Endodermal cell (in vitro differentiated cells): ENCODE results near the gene DHODH. TPM values are rescaled to one million over a fixed set of nuclear protein-coding genes. Genes with fewer than 3 reads are reported as not detected.
A peak's percentile ranks its signal among the peaks of the same experiment; 100 is the strongest.

Experiments used
- DNase-seq: peaks from one replicate; pipeline ENCODE4 v3.0.0-alpha.2; 2017
- H3K27ac ChIP-seq: 2 replicates; pipeline ENCODE4 v1.5.1; 2013; ENCODE audit warnings: mild to moderate bottlenecking, low read depth, low read length, moderate library complexity
- H3K27me3 ChIP-seq: 2 replicates; pipeline ENCODE4 v1.6.1; 2013; ENCODE audit warnings: mild to moderate bottlenecking, low read length, moderate library complexity; ENCODE audit not compliant: insufficient read depth, control insufficient read depth, poor library complexity, severe bottlenecking
- H3K36me3 ChIP-seq: 2 replicates; pipeline ENCODE4 v1.7.0; 2013; ENCODE audit warnings: mild to moderate bottlenecking, low read length, moderate library complexity; ENCODE audit not compliant: control insufficient read depth, insufficient read depth
- H3K4me1 ChIP-seq: one replicate; pipeline ENCODE4 v1.7.0; 2013; ENCODE audit warnings: low read length; ENCODE audit not compliant: control insufficient read depth, insufficient read depth
- H3K4me3 ChIP-seq: 2 replicates; pipeline ENCODE4 v1.5.1; 2013; ENCODE audit warnings: mild to moderate bottlenecking, low read length, moderate library complexity
- H3K9ac ChIP-seq: 2 replicates; pipeline ENCODE4 v1.6.1; 2013; ENCODE audit warnings: mild to moderate bottlenecking, low read length, moderate library complexity; ENCODE audit not compliant: poor library complexity, severe bottlenecking; ENCODE audit errors: extremely low read depth
- H3K9me3 ChIP-seq: 2 replicates; pipeline ENCODE4 v1.6.1; 2013; ENCODE audit warnings: mild to moderate bottlenecking, low read length, moderate library complexity; ENCODE audit not compliant: control insufficient read depth
- H3K27ac Mint-ChIP-seq: 2 replicates; pipeline ENCODE4 v1.8.0; 2020; ENCODE audit warnings: mixed read lengths
- H3K27me3 Mint-ChIP-seq: 2 replicates; pipeline ENCODE4 v1.8.0; 2021; ENCODE audit warnings: mild to moderate bottlenecking, mixed read lengths; ENCODE audit not compliant: insufficient read depth
- H3K36me3 Mint-ChIP-seq: 2 replicates; pipeline ENCODE4 v1.8.0; 2020; ENCODE audit warnings: low read depth, mixed read lengths
- H3K4me1 Mint-ChIP-seq: 2 replicates; pipeline ENCODE4 v1.8.0; 2020; ENCODE audit warnings: mixed read lengths
- H3K4me3 Mint-ChIP-seq: 2 replicates; pipeline ENCODE4 v1.8.0; 2020; ENCODE audit warnings: mild to moderate bottlenecking, moderate library complexity, mixed read lengths
- H3K9me3 Mint-ChIP-seq: 2 replicates; pipeline ENCODE4 v1.8.0; 2020; ENCODE audit warnings: mild to moderate bottlenecking, mixed read lengths
- CTCF ChIP-seq: fragments of 200-600 bp; sonication (generic); conservative IDR thresholded peaks from 2 replicates; pipeline ENCODE4 v1.5.0; 2021; ENCODE audit warnings: antibody characterized with exemption, mild to moderate bottlenecking
- WGBS, 2 experiments: methylation state at CpG; one replicate each; pipeline versions ENCODE4 v1.1.5 to v1.1.7; 2013; ENCODE audit warnings: missing lambda C conversion rate in 2 of 2, mixed read lengths in 1 of 2; ENCODE audit not compliant: insufficient coverage in 1 of 2, insufficient read length in 1 of 2; 5-methylcytosine and 5-hydroxymethylcytosine counted together
- total RNA-seq, 2 donors: library from RNA; stranded (reverse); fragmentation: NEBNext Ultra II Directional in 1 of 2; extraction: Animal tissue kit (Norgen Biotek cat#: 25700) in 1 of 2; gene quantifications; 2 replicates in 1 of 2; 3 replicates in 1 of 2; pipeline ENCODE4 v1.2.1, GENCODE V29; 2021

DHODH gene
- total RNA-seq, 2 donors from 2014 or later: 15.5 to 17.4 TPM

- no peak for TF ChIP-seq CTCF
- H3K27me3 ChIP-seq: no peaks in the 10 kb centered on the region
- Mint-ChIP-seq H3K4me3 (no peak overlapping the region), H3K36me3 (no peaks in the 10 kb centered on the region), H3K4me1 (peaks cover 6% of the 10 kb centered on the region), H3K27ac (peak overlapping the region; percentile 41), H3K9me3 (no peaks in the 10 kb centered on the region), H3K27me3 (peaks cover 3% of the 10 kb centered on the region)
- no peak overlapping the region for H3K4me3 ChIP-seq
- DNase-seq: no peak
- no peak overlapping the region for H3K9ac ChIP-seq
- no peaks in the 10 kb centered on the region for H3K36me3 ChIP-seq
- no peak overlapping the region for H3K27ac ChIP-seq
- no peaks in the 10 kb centered on the region for H3K9me3 ChIP-seq
- no peaks in the 10 kb centered on the region for H3K4me1 ChIP-seq
- 91% methylated on average over 8 to 9 of the region's 9 CpGs for WGBS, 2 experiments
These were observed 35.5 kb upstream of the DHODH start for GRCh38 chr16:71973001-71973400.

- Mint-ChIP-seq H3K27ac (peak overlapping the region; percentile 25), H3K36me3 (no peaks in the 10 kb centered on the region), H3K4me3 (no peak overlapping the region), H3K4me1 (peaks cover 6% of the 10 kb centered on the region), H3K9me3 (no peaks in the 10 kb centered on the region), H3K27me3 (peaks cover 4% of the 10 kb centered on the region)
- no peak for DNase-seq
- WGBS, 2 experiments: 90 to 92% methylated on average over 11 to 15 of the region's 15 CpGs
- Histone ChIP-seq H3K4me3 (no peak overlapping the region), H3K27ac (no peak overlapping the region), H3K4me1 (no peaks in the 10 kb centered on the region), H3K27me3 (no peaks in the 10 kb centered on the region), H3K9me3 (no peaks in the 10 kb centered on the region), H3K36me3 (no peaks in the 10 kb centered on the region), H3K9ac (no peak overlapping the region)
- TF ChIP-seq CTCF: no peak
These were observed 34.3 kb upstream of the DHODH start for GRCh38 chr16:71974068-71974818.

- Histone ChIP-seq H3K36me3 (no peaks in the 10 kb centered on the region), H3K27me3 (no peaks in the 10 kb centered on the region), H3K9ac (peak overlapping the region; percentile 6), H3K27ac (no peak overlapping the region), H3K9me3 (peaks cover 10% of the 10 kb centered on the region), H3K4me3 (no peak overlapping the region), H3K4me1 (peaks cover 5% of the 10 kb centered on the region)
- TF ChIP-seq CTCF: no peak
- no peaks in the 10 kb centered on the region for H3K36me3 Mint-ChIP-seq
- peak overlapping the region; percentile 71 for H3K27ac Mint-ChIP-seq
- peaks cover 5% of the 10 kb centered on the region for H3K9me3 Mint-ChIP-seq
- H3K27me3 Mint-ChIP-seq: no peaks in the 10 kb centered on the region
- peaks cover 32% of the 10 kb centered on the region for H3K4me1 Mint-ChIP-seq
- H3K4me3 Mint-ChIP-seq: no peak overlapping the region
- no peak for DNase-seq
- WGBS, 2 experiments: 82 to 87% methylated on average over 8 to 9 of the region's 9 CpGs
These were observed 23.1 kb upstream of the DHODH start for GRCh38 chr16:71985262-71985974.
